Heart left ventricle (tissue), 13 donors: ENCODE data around the gene ADORA2B.

ENCODE experiments used
- POLR2A ChIP-seq, 2 donors: fragments of 450-650 bp; IDR thresholded peaks; one replicate each; pipeline ENCODE4 v1.6.1; 2017; ENCODE audit warnings: antibody characterized with exemption in 2 of 2, mild to moderate bottlenecking in 2 of 2, moderate library complexity in 2 of 2
- TF ChIP-seq, protein P1 (sequence below), 12 donors: fragments of 200-600 bp; sonication (generic) in 4 of 12; IDR thresholded peaks; one replicate each; pipeline versions ENCODE4 v1.5.0 to v1.8.0; 2018 to 2022; ENCODE audit warnings: antibody characterized with exemption in 12 of 12, mild to moderate bottlenecking in 5 of 12
- donor health status: ischemic (EF 13 %, LVEDD 7.1; RV severe dilation, severe dysfunction).
- donor health status: DM: no; HTN: yes; CAD: no.
- donor health status: DM: no; HTN: no; CAD: no.
- donor health status: ischemic (EF 25% LVEDD 6.9; RV normal size, moderate dysfunction).
- donor health status: ischemic (EF 25% LVEDD 5.7; RV mildly dilated, moderate dysfunction).
- donor health status: ischemic (EF 35%, LVEDD 5.7; RV mildly dilated, moderate dysfunction).
- donor health status: nonischemic (EF 11% LVEDD 7.7; RV severe dilation, severe dysfunction).
- donor health status: DM: yes; HTN: yes; CAD: no.
- donor health status: PGD.
- donor health status: ischemic (EF 29% LVEDD 5.4; RV normal size, mild dysfunction).
- donor health status: nonischemic (EF 23%, LVEDD 6.1; RV moderate dilation, normal function).

DNA sequence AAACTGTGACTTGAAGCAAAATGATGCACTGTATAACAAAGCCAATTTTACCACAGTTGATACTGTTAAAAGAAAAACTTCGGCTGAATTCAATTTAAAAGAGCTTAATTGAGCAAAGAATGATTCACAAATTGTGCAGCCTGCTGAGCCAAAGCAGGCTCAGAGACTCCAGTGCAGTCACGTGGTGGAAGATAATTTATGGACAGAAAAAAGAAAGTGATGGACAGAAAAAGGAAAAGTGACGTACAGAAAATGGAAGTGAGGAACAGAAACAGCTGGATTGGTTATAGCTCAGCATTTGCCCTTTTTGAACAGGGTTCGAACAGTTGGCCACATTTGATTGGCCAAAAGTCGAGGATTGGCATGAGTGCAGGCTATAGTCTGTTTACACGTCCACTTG, 28.9 kb downstream of the ADORA2B start:
- TF ChIP-seq, protein P1, sequence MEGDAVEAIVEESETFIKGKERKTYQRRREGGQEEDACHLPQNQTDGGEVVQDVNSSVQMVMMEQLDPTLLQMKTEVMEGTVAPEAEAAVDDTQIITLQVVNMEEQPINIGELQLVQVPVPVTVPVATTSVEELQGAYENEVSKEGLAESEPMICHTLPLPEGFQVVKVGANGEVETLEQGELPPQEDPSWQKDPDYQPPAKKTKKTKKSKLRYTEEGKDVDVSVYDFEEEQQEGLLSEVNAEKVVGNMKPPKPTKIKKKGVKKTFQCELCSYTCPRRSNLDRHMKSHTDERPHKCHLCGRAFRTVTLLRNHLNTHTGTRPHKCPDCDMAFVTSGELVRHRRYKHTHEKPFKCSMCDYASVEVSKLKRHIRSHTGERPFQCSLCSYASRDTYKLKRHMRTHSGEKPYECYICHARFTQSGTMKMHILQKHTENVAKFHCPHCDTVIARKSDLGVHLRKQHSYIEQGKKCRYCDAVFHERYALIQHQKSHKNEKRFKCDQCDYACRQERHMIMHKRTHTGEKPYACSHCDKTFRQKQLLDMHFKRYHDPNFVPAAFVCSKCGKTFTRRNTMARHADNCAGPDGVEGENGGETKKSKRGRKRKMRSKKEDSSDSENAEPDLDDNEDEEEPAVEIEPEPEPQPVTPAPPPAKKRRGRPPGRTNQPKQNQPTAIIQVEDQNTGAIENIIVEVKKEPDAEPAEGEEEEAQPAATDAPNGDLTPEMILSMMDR (IDR thresholded peaks at IDR 0.05), result no peak
- TF ChIP-seq POLR2A (IDR thresholded peaks at IDR 0.05), result no peak
